HL-60 (cell line): Measurements from ENCODE around the gene FAM149A.

Experiments used
- GABPA ChIP-seq: IDR thresholded peaks from 2 replicates; pipeline ENCODE4 v1.6.1; 2012; ENCODE audit warnings: low read depth
- POLR2AphosphoS5 ChIP-seq: IDR thresholded peaks from 2 replicates; pipeline ENCODE4 v1.6.1; 2012; ENCODE audit warnings: low read depth
- TF ChIP-seq, protein P1 (sequence below): IDR thresholded peaks from one replicate; pipeline ENCODE4 v1.5.1; 2011; ENCODE audit warnings: low read length, control low read depth, inconsistent platforms; ENCODE audit not compliant: insufficient read depth

GRCh38 chr4:186202490-186203140, 98.1 kb downstream of the FAM149A start:
- no peak for TF ChIP-seq POLR2AphosphoS5
- TF ChIP-seq, protein P1, sequence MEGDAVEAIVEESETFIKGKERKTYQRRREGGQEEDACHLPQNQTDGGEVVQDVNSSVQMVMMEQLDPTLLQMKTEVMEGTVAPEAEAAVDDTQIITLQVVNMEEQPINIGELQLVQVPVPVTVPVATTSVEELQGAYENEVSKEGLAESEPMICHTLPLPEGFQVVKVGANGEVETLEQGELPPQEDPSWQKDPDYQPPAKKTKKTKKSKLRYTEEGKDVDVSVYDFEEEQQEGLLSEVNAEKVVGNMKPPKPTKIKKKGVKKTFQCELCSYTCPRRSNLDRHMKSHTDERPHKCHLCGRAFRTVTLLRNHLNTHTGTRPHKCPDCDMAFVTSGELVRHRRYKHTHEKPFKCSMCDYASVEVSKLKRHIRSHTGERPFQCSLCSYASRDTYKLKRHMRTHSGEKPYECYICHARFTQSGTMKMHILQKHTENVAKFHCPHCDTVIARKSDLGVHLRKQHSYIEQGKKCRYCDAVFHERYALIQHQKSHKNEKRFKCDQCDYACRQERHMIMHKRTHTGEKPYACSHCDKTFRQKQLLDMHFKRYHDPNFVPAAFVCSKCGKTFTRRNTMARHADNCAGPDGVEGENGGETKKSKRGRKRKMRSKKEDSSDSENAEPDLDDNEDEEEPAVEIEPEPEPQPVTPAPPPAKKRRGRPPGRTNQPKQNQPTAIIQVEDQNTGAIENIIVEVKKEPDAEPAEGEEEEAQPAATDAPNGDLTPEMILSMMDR, result no peak
- TF ChIP-seq GABPA, result no peak
